HUES6 (cell line): ENCODE data around the gene FETUB.
"Not testable (repeated sequence)": the region's sequence is repeated elsewhere in the genome, so short reads cannot be mapped to it uniquely, and the experiment has no call there.

Source experiments
- H3K27ac ChIP-seq: 2 replicates; pipeline ENCODE4 v1.7.0; 2013; ENCODE audit warnings: low read depth, mild to moderate bottlenecking, low read length, inconsistent platforms
- H3K27me3 ChIP-seq: 2 replicates; pipeline ENCODE4 v1.6.1; 2013; ENCODE audit warnings: low read length; ENCODE audit not compliant: control insufficient read depth, insufficient read depth
- H3K36me3 ChIP-seq: 2 replicates; pipeline ENCODE4 v1.6.1; 2013; ENCODE audit warnings: low read length; ENCODE audit not compliant: control insufficient read depth, insufficient read depth
- H3K4me1 ChIP-seq: 2 replicates; pipeline ENCODE4 v1.6.1; 2013; ENCODE audit warnings: low read length; ENCODE audit not compliant: control insufficient read depth, insufficient read depth
- H3K4me3 ChIP-seq: 2 replicates; pipeline ENCODE4 v1.5.1; 2013; ENCODE audit warnings: low read depth, low read length
- H3K9ac ChIP-seq: one replicate; pipeline ENCODE4 v1.6.1; 2013; ENCODE audit warnings: mild to moderate bottlenecking, low read length
- H3K9me3 ChIP-seq: 2 replicates; pipeline ENCODE4 v1.6.1; 2013; ENCODE audit warnings: low read depth, low read length; ENCODE audit not compliant: control insufficient read depth, insufficient read depth

FETUB gene

DNA sequence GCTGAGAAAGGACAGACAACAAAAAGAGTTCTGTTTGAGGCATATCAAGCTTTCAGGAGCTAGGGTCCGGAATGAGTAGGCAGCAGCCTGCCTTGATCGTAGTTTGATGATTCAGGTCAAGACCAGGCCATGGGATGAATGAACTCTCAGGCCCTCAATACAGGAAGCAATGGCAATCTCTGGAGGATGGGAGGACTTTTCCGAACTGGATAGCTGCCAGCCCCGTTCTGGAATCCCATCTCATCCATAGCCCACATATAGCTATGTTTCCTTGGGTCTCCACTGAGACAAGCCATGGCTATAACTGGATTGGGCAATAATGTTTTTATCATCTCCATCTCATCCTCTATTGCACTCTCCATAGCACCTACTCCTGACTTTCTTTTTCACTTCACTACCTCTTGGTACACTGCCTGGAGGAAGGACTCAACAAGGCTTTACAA, 14.6 kb upstream of the FETUB start:
- no peaks in the 10 kb centered on the region for H3K27me3 ChIP-seq

DNA sequence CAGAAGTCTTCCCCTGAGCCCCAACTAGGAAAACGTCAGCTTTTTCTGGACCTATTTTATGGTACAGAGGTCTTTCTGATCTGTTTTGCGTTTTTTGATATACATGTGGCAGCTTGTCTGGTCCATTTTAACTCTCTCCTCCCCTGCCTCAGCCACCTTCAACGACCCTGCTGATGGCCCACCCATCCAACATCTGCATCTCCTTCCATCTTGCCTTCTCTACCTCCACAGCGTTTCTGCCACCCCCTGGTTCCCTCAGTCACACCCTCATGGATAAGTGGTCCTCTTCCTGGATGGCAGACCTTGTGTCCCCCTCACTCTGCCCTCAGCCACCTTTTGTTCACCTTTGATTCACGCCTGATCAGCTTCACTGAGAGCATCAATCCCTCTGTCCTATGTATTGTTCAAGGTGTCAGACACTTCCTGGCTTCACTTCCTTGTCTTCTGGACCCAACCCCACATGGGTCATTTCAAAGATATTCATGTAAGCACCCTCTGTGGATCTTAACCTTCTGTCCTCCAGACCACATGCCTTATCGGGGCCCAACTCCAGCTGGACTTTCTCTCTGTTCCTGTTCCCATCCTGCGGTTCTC, 13.8 kb upstream of the FETUB start:
- no peaks in the 10 kb centered on the region for H3K36me3 ChIP-seq

More for the DNA sequence above, 14.6 kb upstream of the FETUB start:
- Histone ChIP-seq H3K4me3 (no peak overlapping the region), H3K9ac (no peak overlapping the region), H3K27ac (no peak overlapping the region), H3K4me1 (no peaks in the 10 kb centered on the region; the same call in 1 of the 2 replicates), H3K36me3 (no peaks in the 10 kb centered on the region), H3K9me3 (no peaks in the 10 kb centered on the region)

DNA sequence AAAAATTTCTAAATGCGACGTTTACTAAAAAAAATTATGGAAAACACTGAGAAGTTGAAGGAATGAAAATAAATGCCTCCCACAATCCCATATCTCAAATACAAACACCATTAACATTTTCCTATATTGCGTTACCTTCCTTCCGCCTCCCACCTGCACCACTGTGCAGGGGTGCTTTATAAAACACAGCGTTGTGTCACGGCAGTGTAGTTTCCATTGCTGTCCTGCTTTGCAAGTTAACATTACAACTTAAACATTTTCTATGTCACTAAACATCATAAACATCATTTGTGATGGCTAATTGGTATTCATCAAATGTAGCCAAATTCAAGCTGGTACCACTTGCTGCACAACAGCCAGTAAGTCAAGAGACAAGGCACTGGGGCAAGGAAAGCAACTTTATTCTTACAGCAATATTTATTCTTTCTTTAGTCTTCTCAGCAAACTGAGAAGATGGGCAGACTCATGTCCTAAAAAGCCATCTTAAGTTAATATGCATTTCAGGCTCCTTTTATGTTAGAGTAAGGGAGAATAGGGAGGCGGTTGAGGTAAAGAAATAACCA, 12.3 kb upstream of the FETUB start:
- no peak overlapping the region for H3K27ac ChIP-seq
- no peaks in the 10 kb centered on the region for H3K27me3 ChIP-seq
- H3K4me1 ChIP-seq = peaks cover 3% of the 10 kb centered on the region
- H3K9ac ChIP-seq = no peak overlapping the region
- no peaks in the 10 kb centered on the region for H3K9me3 ChIP-seq
- no peak overlapping the region for H3K4me3 ChIP-seq
- H3K36me3 ChIP-seq = no peaks in the 10 kb centered on the region

More for the DNA sequence above, 13.8 kb upstream of the FETUB start:
- Histone ChIP-seq H3K27ac (no peak overlapping the region), H3K4me3 (no peak overlapping the region), H3K27me3 (no peaks in the 10 kb centered on the region), H3K4me1 (peaks cover 3% of the 10 kb centered on the region), H3K9me3 (no peaks in the 10 kb centered on the region), H3K9ac (no peak overlapping the region)

DNA sequence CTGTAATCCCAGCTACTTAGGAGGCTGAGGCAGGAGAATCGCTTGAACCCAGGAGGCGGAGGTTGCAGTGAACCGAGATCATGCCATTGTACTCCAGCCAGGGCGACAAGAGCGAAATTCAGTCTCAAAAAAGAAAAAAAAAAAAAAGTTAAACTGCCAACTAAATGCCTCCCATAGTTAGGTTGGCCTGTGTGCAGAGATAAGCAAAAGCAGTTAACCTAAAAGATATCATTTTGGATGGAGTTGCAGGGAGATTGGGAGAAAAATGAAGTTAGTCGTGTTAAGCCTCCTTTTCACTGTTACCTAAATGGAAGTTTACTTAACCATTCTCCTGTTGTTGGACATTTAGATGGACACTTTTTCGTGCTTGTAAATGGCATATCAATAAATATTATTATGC, 11.4 kb upstream of the FETUB start:
- Histone ChIP-seq H3K36me3 (no peaks in the 10 kb centered on the region), H3K27me3 (no peaks in the 10 kb centered on the region), H3K27ac (no peak overlapping the region), H3K9me3 (no peaks in the 10 kb centered on the region), H3K4me1 (peaks cover 3% of the 10 kb centered on the region), H3K9ac (no peak overlapping the region), H3K4me3 (no peak overlapping the region)

DNA sequence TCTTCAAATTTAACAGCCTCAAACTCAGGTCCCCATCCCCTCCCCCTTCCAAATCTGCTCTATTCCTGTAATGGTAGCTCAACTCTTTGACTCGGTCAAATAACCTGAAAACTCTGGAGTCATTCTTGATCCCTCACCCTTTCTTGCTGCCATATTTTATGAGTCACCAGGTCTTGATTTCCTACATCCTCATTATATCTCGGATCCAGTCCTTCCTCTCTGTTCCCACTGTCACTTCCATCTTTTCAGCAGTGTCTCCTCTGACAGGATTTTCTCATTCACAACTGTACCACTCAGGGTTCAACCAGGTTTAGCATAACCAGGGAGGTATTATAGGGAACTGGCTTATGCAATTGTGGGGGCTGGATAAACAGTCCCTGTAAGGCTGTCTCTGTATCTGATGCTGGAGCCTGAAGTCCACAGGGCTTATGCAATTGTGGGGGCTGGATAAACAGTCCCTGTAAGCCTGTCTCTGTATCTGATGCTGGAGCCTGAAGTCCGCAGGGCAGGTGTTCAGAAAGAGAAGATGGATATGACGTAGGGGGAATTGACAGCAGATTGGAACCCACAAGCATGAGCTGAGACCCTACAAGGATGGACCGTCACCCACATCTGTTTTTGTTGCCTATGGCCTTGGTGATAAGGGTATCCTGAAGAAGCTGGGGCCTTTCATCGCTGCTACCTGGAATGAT, 9.1 kb upstream of the FETUB start:
- Histone ChIP-seq H3K9ac (no peak overlapping the region), H3K27ac (no peak overlapping the region), H3K4me3 (no peak overlapping the region), H3K9me3 (no peaks in the 10 kb centered on the region), H3K4me1 (peaks cover 3% of the 10 kb centered on the region), H3K36me3 (no peaks in the 10 kb centered on the region), H3K27me3 (no peaks in the 10 kb centered on the region)

DNA sequence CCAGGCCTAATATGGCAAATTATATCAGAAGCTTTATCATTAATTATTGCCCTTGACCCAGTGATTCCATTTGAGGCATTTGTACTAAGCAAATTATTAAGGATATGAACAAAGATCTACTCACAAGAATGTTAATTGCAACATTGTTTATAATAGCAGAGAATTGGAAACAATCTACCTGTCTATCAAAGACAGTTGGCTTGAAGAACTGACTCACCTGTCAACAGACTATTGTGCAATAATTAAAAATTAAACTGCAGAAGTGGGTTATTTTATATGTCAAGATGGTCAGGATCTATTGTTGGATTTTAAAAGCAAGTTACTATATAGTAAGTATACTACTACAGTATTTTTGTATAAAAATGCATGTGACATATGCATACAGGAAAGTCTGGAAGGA, 6.7 kb upstream of the FETUB start:
- Histone ChIP-seq H3K27ac (no peak overlapping the region), H3K9me3 (no peaks in the 10 kb centered on the region), H3K27me3 (no peaks in the 10 kb centered on the region), H3K9ac (no peak overlapping the region), H3K4me3 (no peak overlapping the region), H3K4me1 (peaks cover 3% of the 10 kb centered on the region), H3K36me3 (no peaks in the 10 kb centered on the region)

DNA sequence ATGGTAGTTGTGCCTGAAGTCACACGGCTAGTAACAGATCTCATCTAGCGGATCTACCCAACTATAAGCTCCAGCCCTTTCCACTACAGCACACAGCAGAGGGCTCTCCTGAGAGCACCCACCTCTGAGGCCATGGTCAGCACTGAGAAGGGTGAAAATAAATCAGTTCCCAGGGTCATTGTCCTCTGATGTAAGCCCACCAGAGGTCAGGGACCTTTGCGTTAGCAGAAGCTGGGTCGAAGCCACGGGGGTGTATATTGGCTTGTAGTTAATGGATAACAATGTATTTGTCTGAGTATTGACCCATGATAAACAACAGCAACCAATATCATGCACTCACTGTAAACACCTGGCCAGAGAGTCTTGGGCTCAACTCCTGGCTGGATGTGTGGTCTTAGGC, 6.0 kb upstream of the FETUB start:
- H3K9ac ChIP-seq, H3K9me3 ChIP-seq, H3K27ac ChIP-seq, H3K4me1 ChIP-seq, H3K27me3 ChIP-seq, H3K4me3 ChIP-seq, H3K36me3 ChIP-seq: not testable (repeated sequence)

DNA sequence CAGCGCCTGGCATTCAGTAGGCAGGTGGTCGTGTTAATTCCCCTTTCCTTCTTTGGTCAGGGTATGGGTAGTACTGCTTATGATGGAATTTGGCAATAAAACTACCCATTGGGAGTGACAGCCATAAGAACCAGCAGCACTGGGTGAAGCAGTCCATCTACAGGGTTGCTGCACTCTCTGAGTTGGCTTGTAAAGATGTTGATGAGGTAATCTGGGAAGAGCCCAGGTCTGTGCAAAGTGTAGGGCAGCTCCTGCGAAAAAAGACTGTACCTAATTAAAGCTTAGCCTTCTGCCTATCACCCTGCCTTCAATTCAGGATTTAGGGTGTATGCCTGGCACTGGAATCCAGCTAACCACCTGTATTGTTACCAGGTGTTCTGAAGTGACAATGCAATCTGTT, 4.7 kb upstream of the FETUB start:
- H3K36me3 ChIP-seq = no peaks in the 10 kb centered on the region
- H3K9ac ChIP-seq = no peak overlapping the region
- no peaks in the 10 kb centered on the region for H3K9me3 ChIP-seq
- H3K4me3 ChIP-seq = no peak overlapping the region
- H3K4me1 ChIP-seq = peaks cover 11% of the 10 kb centered on the region
- H3K27ac ChIP-seq = no peak overlapping the region
- no peaks in the 10 kb centered on the region for H3K27me3 ChIP-seq

DNA sequence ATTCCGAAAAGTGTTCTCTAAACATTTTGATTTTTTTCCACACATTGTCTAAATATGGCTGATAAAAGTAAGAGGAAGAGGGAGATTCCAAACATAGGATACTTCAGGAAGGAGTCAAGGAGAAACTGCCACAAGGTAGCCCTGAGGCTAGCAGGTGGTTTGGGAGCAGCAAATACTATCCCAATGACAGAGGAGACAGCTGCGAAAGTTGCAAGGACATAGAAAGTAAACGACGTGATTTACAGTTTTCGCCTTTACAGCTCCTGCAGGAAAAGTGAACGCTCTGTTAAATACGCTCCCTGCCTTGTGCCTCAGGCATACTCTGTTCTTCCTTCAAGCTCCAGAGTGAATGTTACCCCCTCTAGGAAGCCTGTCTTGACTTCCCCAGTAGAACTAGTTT, 3.7 kb upstream of the FETUB start:
- Histone ChIP-seq H3K9ac (no peak overlapping the region), H3K27me3 (no peaks in the 10 kb centered on the region), H3K4me1 (peaks cover 14% of the 10 kb centered on the region), H3K36me3 (no peaks in the 10 kb centered on the region), H3K27ac (no peak overlapping the region), H3K4me3 (no peak overlapping the region), H3K9me3 (no peaks in the 10 kb centered on the region)

DNA sequence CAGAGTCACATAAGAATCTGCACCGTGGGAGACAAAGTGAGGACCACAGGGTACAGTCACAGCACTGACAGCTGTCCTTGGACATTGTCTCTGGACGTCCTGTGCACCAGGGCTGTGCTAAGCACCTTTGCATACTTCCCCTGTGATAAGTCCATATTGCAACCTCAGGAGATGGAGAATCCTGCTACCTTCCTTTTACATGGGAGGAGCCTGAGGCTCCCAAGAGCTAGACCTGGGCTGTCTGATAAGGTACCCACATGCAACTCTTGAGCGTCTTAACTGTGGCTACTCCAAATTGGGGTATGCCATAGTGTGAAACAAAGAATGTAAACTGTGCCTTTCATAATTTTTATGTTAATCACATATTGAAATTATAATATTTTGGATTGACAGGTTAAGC, 2.5 kb upstream of the FETUB start:
- H3K36me3 ChIP-seq = no peaks in the 10 kb centered on the region
- H3K9ac ChIP-seq = no peak overlapping the region
- H3K4me3 ChIP-seq = no peak overlapping the region
- no peaks in the 10 kb centered on the region for H3K9me3 ChIP-seq
- no peak overlapping the region for H3K27ac ChIP-seq
- no peaks in the 10 kb centered on the region for H3K27me3 ChIP-seq
- H3K4me1 ChIP-seq = peaks cover 20% of the 10 kb centered on the region

DNA sequence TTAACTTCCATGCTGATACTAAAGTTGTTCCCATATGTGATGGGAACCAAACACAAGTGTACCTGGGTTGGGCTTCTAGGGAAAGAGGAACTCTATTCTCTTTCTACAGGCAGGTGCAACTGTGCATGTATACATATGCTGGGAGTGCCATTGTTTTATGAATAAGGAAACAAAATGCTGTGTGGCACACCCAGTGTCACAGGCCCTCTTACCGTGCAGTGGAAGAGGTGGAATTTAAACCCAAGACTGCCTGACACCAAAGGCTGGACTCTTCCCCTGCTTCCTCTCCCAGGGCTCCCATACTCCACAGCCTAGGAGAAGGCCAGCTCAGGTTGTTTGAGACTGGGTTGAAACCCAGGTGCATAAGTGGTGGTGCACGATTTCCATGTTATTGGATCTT, 1.9 kb upstream of the FETUB start:
- no peak overlapping the region for H3K27ac ChIP-seq
- H3K9ac ChIP-seq = no peak overlapping the region
- no peaks in the 10 kb centered on the region for H3K9me3 ChIP-seq

More for the DNA sequence above, 1.9 kb upstream of the FETUB start:
- Histone ChIP-seq H3K27me3 (no peaks in the 10 kb centered on the region), H3K4me3 (no peak overlapping the region), H3K4me1 (peaks cover 26% of the 10 kb centered on the region), H3K36me3 (no peaks in the 10 kb centered on the region)
